Amniotic epithelial cell (primary cell): Measurements from ENCODE around the gene SDHAF3.
"Not testable (repeated sequence)": the region's sequence is repeated elsewhere in the genome, so short reads cannot be mapped to it uniquely, and the experiment has no call there.

Experiments used
- DNase-seq: peaks from one replicate; pipeline ENCODE4 v3.0.0-alpha.2; 2010; ENCODE audit warnings: low read depth

Gene SDHAF3

DNA sequence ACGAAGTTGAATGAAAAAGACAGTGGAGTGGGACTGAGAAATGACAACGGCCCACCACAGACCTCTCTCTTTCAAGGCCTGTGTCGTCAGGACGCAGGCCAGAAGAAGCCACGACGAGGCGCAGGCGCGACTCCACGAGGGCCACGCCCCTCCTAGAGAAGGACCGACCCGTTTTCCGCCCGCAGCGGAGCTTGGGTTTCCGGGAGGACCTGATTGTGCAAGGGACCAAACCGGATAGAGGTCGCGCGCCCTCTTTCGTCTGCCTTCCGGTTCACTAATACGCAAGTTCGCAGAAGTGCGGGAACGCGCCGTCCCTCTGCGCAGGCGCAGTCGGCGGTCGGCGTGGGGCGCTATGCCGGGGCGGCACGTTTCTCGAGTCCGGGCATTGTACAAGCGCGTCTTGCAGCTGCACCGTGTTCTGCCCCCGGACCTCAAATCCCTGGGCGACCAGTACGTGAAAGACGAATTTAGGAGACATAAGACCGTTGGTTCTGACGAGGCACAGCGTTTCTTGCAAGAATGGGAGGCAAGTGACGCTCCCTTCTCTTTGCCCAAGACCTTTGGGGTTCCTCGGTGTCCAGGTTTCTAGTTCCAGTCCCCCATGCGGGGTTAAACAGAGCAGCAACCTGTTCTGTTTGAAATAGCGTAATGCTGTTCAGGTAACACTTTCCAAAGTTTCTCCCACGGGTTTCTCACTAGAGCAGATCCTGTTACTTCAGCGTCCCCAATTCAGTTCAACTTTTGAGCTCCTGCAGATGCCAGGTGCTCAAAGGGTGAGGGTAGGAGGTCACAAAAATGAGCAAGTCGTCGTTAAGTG is at the start of gene SDHAF3:
Gene SDHAF3, plus strand, starts transcription at position 327 of the 817 bp plus-strand sequence. Its CDS starts 26 bp downstream, at position 353.
- peak; percentile 98 for DNase-seq

DNA sequence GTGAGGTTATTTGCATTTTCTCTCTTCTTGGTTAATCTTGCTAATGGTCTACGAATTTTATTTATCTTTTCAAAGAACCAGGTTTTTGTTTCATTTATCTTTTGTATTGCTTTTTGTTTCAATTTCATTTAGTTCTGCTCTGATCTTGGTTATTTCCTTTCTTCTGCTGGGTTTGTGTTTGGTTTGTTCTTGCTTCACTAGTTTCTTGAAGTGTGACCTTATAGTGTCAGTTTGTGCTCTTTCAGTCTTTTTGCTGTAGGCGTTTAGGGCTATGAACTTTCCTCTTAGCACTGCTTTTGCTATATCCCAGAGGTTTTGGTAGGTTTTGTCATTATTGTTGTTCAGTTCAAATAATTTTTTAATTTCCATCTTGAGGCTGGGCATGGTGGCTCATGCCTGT is 45.5 kb upstream of the SDHAF3 start:
- not testable (repeated sequence) for DNase-seq

GRCh38 chr7:97075928-97076327 is 41.6 kb upstream of the SDHAF3 start:
- DNase-seq = no peak

DNA sequence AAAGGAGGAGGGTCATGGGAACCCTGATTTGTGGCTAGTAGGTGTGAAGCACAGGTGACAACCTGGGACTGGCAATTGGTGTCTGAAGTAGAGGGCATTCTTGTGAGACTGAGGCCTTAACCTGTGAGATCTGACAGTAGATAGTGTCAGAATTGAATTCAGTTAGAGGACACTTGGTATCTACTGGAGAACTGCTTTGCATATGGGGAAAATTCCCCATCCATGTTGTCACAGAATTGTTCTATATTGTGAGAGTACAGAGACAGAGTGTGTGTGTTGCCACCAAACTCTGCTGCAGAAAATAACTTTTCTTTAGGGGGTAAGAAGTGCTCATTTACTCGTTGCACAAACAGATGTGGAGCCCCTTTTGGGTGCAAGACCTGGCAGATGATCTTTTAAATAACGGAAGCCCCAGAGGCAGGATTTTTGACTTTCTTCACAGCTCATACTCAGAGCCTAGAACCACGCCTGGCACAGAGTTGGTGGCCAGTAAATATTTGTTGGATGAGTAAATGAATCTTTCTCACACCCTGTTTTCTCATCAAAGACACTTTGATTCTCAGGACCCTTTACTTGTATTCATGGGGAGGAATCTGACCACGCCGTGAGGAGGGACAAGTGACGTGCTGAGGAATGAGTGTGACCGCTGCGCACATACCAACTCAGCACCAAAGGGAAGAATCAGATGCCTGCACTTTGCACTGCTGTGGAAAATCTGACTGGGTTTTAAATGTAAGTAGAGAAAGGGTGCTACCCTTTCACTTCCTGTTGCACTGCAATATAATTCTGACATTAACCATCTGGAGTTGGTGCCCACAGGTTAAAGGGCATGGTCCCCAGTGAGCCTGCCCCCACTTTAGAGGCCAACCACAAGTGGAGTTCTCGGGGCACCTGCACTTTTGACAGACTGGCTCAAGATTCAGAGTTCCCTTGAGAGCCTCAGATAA is 39.2 kb upstream of the SDHAF3 start:
- DNase-seq = no peak

- no peak for DNase-seq
Measured at GRCh38 chr7:97079300-97079699, 38.2 kb upstream of the SDHAF3 start.

DNA sequence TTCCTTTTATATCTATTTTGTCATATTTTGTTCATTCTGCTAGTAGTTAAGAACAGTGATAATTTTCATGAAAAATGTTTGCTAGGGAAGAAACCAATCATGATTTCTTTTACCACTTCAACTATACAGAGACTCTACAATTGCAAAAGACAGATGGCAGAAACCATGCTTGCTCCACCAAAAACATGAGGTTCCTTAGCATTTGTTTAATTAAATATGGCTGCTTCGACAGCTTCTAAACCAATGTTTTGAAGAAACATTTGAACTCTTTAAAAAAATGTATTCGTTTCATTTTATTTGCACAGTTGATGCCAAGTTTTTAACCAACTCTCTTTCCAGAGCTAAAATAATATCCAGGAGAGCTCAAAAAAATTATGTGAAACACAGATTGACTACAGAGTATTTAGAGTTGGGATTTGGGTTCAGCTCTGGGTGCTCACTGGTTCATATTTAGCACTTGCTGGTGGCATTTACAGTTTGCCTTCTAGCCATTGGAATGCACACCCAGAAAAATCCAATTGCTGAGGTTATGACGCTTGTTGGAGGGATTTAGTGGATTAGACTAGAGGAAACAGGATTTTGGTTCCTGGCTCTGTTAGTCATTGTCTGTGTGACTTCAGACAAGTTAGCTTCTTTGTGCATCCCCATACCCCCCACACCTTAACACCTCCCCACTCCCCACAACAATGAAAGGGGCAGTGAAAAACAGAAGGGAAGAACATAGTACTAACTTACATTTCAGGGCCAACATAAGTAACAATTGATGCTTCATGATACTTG is 35.8 kb upstream of the SDHAF3 start:
- no peak for DNase-seq

DNA sequence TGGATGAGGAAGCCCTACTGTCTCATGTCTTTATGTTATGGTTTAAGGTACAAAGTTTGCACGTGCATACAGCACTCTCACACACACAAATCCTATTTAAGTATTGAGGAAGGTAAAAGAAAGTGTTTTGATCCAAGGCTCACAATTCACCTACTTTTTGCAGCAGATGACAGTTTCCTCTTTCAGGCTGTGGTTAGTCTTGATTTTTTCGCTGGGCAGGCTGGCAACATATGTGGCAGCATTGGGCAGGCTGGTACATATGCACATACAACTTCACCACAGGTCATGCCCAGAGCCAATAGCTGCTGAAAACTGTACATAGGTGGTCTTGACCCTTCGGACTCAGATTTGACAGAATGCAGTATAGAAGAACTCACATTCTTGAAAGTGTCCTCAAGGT is 29.1 kb upstream of the SDHAF3 start:
- DNase-seq = no peak

GRCh38 chr7:97089771-97090170 is 27.7 kb upstream of the SDHAF3 start:
- no peak for DNase-seq

DNA sequence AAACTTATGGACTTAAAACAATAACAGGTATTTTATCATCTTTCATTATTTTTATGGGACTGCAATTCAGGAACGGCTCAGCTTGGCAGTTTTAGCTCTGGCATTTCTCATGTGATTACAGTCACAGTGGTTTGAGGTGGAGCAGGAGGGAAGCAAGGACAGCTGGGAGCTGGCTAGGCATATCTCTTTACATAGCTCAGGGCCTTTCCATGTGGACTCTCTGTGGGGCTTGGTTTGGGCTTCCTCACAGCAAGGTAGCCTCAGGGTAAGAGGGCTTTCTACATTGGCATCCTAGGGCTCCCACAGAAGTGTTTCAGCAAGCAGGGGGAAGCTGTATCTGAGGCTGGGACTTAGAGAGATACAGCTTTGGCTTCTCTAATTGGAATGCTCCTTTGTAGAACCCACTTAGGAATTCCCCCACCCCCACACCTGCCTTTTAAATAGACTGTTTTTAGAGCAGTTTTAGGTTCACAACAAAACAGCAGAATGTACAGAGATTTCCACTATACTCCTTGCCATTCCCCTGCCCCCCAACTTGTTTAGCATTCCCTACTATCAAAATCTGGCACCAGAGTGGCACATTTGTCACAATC is 26.6 kb upstream of the SDHAF3 start:
- no peak for DNase-seq

DNA sequence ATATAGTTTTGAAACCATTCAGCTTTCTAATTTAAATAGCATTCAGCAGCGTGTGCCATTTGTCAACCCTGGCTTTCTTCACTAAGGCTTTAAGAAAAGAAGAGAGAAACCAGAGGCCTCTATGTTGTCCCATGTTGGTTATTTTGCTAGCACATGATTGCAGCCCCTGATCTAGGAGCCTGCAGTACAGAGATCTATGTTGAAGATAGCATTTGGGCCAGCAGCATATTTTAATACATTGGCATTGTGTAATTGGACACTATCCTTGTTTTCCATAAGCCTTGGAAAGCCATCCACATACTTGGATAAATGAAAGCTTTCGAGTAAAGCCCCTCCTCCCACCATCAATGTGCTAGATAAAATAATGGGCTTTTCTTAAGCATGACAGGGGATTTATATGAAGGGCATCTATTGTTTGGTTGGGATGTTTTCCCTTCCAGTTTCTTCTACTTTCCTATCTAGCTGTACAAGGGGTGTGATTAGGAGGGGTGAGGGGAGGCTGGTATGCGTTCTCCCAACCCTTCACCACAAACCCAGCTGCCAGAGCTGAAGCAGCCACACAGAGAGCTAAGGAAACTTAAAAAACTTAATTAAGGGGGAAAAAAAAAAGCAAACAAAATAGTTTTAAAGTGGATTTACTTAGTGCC is 23.1 kb upstream of the SDHAF3 start:
- no peak for DNase-seq

DNA sequence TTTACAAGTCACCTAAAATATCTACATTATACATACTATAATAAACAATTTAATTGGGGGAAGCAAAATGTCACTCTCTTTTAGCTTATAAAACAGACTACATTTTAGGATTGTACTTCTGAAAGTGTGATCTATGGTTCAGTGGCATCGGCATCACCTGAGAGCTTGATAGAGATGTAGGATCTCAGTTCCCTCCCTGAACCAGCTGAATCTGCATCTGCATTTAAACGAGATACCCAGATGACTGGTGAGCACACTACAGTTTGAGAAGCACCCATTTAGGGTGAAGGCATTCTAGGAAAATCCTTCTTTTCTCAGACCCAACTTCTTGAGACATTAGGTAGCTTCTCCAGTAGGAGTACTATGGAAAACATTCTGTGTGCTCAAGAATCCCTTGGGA is 21.5 kb upstream of the SDHAF3 start:
- no peak for DNase-seq

DNA sequence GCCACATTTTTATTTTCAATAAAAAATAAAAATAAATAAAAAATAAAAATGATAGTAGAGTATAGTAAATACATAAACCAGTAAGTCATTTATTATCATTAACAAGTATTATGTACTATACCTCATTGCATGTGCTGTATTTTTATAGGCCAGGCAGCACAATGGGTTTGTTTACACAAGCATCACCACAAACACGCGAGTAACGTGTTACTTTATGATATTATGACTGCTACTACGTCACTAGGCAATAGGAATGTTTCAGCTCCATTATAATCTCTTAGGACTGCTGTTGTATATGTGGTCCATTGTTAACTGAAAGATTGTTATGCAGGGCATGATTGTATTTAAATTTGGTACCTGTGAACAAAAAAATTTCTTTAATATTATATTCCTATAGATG is 20.8 kb upstream of the SDHAF3 start:
- DNase-seq = no peak

DNA sequence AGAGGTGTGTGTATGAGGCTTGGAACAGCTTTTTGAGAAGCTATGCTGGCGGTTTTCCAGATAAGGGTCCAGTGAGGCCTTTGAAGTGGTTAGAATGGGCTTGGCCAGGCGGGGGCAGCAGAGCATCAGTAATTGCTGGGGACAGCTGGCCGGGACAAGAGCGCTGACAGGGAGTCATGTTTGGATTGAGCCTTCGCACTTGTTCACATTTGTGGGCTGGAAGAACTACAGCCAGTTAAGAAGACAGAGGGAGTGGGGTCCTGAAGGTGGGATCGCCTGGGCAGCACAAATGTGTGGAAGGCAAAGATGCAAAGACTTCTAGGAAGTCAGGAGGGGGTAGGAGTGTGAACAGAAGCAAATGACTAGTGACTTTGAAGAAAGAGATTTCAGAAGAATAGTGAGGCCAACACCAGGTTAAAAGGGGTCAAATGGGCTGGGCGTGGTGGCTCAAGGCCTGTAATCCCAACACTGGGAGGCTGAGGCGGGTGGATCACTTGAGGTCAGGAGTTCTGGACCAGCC is 12.7 kb upstream of the SDHAF3 start:
- DNase-seq = peak; percentile 53

GRCh38 chr7:97107192-97107800 is 10.2 kb upstream of the SDHAF3 start:
- peak; percentile 55 for DNase-seq

DNA sequence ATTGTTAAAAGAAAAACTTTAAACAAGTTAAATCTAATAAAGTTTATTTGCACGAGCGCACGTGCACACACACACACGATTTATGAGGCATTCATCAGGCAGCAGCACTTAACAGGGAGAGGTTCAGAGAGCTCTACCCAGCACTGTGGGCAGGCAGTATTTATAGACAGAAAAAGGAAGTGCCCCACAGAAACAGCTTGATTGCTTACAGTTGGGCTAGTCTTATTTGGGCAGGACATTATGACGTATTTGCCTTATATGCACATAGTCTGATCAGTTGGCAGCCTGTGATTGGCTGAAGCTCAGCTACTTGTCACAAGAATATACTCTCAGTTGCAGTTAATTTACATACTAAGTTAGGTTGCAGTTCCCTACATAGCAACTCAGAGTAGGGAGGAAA is 1.2 kb upstream of the SDHAF3 start:
- no peak for DNase-seq

GRCh38 chr7:97117035-97117371 is 495 bp upstream of the SDHAF3 start:
- DNase-seq = no peak

- DNase-seq = no peak
Measured at GRCh38 chr7:97118306-97118917, 914 bp downstream of the SDHAF3 start.

DNA sequence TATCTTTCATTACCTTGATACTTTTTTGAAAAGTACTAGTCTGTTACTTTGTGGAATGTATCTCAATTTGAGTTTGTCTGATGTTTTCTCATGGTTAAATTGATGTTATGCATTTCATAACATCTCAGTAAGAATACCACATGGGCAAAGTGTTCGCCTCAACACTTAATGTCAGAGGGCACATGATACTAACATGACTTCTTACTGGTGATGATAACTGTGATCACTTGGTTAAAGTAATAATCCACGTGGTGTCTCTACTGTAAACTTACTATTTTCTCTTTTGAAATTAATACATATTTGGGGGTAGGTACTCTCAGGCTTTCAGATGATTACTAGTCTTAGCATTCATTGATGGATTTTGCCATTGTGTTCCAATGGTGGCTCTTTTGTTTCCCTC is 2.2 kb downstream of the SDHAF3 start:
- no peak for DNase-seq

- no peak for DNase-seq
Measured at GRCh38 chr7:97120713-97121457, 3.4 kb downstream of the SDHAF3 start.

- not testable (repeated sequence) for DNase-seq
Measured at GRCh38 chr7:97123115-97123514, 5.6 kb downstream of the SDHAF3 start.
